ENCODE measurements around the gene RPTOR.

The RPTOR gene

DNA sequence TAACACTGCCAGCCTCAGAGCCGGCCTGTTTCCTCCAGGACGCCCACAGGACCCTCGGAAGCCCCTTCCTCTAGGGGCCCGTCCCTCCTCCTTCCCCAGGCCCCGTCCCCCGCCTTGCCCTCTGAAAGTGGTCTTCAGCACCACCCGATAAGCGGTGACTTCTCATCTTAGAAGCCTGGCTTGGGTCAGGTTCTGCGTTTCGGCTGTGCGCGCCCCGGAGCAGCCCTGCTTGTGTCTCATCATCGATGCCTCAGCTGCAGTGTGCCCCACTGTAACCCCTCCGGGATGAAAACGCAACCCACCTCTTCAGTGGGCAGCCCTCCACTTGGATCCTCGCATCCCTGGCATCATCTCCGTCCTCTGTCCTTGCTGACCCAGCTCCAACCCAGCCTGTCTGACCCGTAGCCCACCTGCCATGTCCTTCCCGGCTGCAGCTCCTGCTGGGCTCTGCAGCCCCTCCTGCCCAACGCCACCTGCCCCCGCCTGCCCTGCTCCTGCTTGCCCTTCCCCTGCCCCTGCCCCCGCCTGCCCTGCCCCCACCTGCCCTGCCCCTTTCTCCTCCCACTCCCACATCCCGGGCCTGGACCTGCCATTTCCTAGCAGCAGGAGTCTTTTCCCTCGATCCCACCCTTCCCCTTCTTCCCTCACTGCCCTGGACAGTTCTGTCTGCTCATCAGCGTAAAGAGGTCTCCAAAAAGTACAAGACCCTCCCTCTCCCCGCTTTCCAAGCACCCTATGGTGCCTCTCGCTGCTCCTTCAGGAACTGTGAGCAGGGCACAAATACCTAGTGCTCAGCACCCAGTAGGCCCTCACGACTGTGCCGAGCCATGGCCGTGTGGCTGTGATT lies 334.5 kb downstream of the RPTOR start:
- ATAC-seq (replicated peaks; ENCODE audit: extremely low read depth, poor library complexity, severe bottlenecking) (no peak), DNase-seq (ENCODE audit: low spot score in 2 of 2) (no peak)
- Mint-ChIP-seq H3K36me3 (ENCODE audit: insufficient read depth) (peaks cover 28% of the 10 kb centered on the region), H3K27me3 (no peaks in the 10 kb centered on the region), H3K4me1 (peaks cover 22% of the 10 kb centered on the region), H3K9me3 (no peaks in the 10 kb centered on the region), H3K4me3 (no peak overlapping the region), H3K27ac (ENCODE audit: low read depth) (no peak overlapping the region)

DNA sequence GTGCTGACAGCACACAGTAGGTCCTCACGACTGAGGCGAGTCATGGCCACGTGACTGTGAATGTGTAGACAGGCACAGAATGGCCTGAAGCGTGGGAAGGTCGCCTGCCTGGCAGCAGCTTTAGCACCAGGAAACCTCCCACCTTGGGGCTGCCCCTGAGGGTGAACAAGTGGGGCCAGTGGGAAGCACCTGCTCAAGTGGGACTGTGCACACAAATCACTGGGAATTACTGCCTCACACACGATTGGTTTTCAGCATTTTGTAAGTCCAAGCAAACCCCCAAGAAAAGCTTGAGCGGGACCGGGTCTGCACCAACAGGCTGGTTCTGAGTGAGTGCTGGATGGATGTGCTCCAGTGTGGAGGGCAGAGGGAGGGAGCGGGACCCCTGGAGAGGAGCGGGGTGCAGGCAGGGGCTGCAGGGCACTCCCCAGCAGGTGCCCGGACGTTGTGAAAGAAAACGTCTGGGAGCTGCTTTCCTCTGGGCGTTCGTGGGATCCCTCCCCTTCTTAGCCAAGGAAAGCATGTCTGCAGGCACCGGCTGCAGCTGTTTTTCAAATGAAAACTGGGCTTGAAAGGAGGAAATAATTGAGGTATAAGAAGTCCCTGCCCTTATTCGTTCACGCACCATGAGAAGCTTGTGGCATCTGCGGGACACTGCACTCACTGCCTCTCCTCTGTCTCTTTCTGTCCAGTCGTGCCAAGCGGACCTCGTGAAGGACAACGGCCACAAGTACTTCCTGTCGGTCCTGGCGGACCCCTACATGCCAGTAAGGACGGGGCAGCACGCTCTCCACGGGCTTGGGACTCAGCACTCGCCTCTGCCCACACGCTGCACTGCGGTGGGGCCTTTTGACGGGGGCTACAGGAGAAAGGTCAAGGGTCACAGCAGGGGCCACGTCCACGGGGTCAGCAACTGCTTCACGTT lies 335.3 kb downstream of the RPTOR start:
- no peak for ATAC-seq (replicated peaks; ENCODE audit: extremely low read depth, poor library complexity, severe bottlenecking)
- no peak overlapping the region for H3K27ac Mint-ChIP-seq (ENCODE audit: low read depth)
- H3K27me3 Mint-ChIP-seq: no peaks in the 10 kb centered on the region
- no peaks in the 10 kb centered on the region for H3K9me3 Mint-ChIP-seq
- H3K36me3 Mint-ChIP-seq (ENCODE audit: insufficient read depth): peaks cover 30% of the 10 kb centered on the region
- no peak overlapping the region for H3K4me3 Mint-ChIP-seq
- no peak for DNase-seq (ENCODE audit: low spot score in 2 of 2)
- H3K4me1 Mint-ChIP-seq: peaks cover 22% of the 10 kb centered on the region

DNA sequence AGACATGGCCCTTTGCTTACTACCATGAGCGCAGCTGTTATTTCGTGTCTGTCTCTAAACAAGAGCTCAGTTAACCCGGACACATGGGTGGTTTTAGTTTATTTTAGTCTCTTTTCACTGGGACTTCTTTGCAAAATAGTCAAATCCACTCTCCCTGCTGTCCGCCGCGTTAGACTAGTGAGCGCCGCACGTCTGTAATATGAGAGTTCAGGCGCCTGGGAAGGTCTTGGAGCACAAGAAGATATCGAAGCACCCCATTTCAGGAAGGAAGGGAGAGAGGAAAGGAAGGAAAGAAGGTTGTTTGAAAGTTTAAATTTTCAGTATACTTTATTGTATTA lies 336.0 kb downstream of the RPTOR start:
- H3K4me1 Mint-ChIP-seq: peaks cover 22% of the 10 kb centered on the region
- no peak overlapping the region for H3K27ac Mint-ChIP-seq (ENCODE audit: low read depth)
- H3K36me3 Mint-ChIP-seq (ENCODE audit: insufficient read depth): peaks cover 28% of the 10 kb centered on the region

DNA sequence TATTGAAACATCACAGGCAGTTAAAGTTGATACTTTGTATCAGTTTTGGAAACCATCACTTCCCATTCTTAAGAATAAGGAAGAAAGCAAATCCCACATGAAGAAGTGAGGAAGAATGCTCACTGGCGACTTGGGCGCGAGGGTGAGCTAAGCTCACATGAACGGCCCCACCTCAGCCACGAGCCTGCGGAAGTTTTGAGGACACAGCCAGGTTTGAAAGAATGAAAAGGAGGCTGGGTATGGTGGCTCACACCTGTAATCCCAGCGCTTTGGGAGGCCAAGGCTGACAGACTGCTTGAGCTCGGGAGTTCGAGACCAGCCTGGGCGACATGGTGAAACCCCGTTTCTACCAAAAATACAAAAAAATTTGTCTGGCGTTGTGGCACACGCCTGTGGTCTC lies 336.7 kb downstream of the RPTOR start:
- Mint-ChIP-seq H3K4me3 (no peak overlapping the region), H3K27ac (ENCODE audit: low read depth) (no peak overlapping the region), H3K36me3 (ENCODE audit: insufficient read depth) (peaks cover 28% of the 10 kb centered on the region), H3K27me3 (no peaks in the 10 kb centered on the region), H3K9me3 (no peaks in the 10 kb centered on the region), H3K4me1 (peaks cover 22% of the 10 kb centered on the region)
- no peak for ATAC-seq (replicated peaks; ENCODE audit: extremely low read depth, poor library complexity, severe bottlenecking)
- DNase-seq (ENCODE audit: low spot score in 2 of 2): no peak

More for the DNA sequence above, 336.0 kb downstream of the RPTOR start:
- Mint-ChIP-seq H3K9me3 (no peaks in the 10 kb centered on the region), H3K27me3 (no peaks in the 10 kb centered on the region), H3K4me3 (no peak overlapping the region)
- ATAC-seq (replicated peaks; ENCODE audit: extremely low read depth, poor library complexity, severe bottlenecking) (no peak), DNase-seq (ENCODE audit: low spot score in 2 of 2) (no peak)

DNA sequence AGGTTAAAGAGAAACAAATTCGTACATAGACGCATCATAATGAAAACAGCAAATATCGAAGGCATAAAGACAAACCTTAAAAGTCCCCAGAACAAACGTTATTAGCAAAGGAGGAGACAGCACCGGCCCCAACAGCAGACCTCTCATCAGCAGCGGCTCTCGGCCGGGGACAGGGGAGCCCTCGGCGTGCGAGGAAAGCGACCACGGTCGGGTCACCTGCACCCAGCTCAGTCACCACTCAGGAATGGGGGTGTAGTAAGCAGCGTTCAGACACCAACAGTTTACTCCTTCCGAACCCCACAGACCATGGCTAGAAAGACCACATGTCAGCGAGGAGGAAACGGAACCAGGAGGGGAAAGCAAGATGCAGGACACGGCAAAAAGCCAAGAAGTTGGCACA lies 337.7 kb downstream of the RPTOR start:
- ATAC-seq (replicated peaks; ENCODE audit: extremely low read depth, poor library complexity, severe bottlenecking) (no peak), DNase-seq (ENCODE audit: low spot score in 2 of 2) (no peak)
- H3K4me1 Mint-ChIP-seq: peaks cover 15% of the 10 kb centered on the region
- no peaks in the 10 kb centered on the region for H3K9me3 Mint-ChIP-seq
- H3K36me3 Mint-ChIP-seq (ENCODE audit: insufficient read depth): peaks cover 26% of the 10 kb centered on the region
- H3K27me3 Mint-ChIP-seq: no peaks in the 10 kb centered on the region
- H3K4me3 Mint-ChIP-seq: no peak overlapping the region
- peak overlapping the region; percentile 37 for H3K27ac Mint-ChIP-seq (ENCODE audit: low read depth)

DNA sequence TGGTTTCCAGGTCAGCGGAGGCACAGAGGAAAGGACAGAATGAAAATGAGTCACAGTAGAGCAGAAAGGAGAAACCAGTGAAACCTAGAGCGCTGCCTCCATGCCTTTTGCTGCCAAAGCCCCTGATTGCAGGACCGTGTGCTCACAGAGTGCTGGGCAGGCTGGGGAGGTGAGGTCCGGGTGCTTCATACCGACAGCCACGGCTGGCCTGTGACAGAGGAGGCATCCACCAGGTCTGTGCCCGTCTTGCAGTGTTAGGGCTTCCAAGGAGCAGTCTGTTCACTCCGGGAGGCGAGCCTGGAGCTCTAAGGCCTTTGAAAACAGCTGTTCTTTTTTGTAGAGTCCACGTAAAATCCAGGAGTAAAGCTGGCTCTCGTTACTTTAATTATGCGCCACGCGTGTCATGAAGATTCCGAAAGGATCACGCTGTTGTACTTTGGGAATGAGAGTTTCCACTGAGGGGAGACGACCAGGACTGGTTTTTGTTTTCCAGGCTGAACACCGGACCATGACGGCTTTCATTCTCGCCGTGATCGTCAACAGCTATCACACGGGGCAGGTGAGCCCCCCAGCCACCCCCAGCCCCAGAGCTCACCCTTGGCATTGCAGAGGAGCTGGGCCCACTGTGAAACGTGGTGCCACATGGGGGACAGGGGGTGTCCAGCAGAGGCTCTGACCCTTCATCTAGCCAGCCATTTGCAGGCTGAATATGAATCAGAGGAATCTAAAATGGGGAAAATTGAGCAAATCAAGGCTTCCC lies 338.5 kb downstream of the RPTOR start:
- no peak overlapping the region for H3K27ac Mint-ChIP-seq (ENCODE audit: low read depth)

DNA sequence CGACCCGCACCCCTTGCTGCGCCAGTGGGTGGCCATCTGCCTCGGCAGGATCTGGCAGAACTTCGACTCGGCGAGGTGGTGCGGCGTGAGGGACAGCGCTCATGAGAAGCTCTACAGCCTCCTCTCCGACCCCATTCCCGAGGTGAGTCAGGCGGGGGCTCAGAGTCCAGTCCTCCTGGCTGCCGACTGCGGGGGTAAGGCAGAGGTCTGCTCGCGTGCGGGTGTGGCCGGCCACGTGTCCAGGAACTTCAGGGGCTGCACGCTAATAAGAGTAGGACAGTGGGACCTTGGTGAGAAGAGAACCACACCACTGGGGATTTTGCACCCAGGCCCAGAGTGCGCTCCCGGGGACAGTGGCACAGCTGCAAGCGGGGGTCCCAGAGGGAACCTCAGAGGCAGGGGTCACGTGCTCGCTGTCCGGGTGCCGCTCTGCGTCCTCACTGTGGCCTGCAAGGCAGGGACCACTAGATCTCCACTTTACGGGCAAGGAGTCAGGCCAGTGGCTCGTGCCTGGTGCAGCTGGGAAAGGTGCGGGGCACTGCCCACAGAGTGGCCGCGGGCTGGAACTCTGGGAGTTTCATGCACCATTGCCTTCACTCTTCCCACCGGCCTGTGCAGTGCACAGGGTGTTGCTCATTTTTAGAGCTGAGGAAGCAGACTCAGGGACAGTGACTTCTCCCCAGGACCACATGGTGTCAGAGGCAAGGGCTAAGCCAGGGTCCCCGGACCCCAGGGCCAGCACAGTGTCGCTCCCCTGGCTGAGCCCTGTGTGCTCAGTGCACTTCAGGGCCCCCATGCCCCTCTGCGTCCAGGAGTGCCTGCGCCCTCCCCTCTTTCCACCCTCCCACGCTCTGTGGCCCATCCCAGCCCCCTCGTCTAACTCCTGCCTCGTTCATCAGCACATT lies 339.4 kb downstream of the RPTOR start:
- H3K36me3 Mint-ChIP-seq (ENCODE audit: insufficient read depth): peaks cover 28% of the 10 kb centered on the region
- H3K4me1 Mint-ChIP-seq: peaks cover 10% of the 10 kb centered on the region
- no peaks in the 10 kb centered on the region for H3K27me3 Mint-ChIP-seq
- no peak for DNase-seq (ENCODE audit: low spot score in 2 of 2)
- no peaks in the 10 kb centered on the region for H3K9me3 Mint-ChIP-seq
- H3K4me3 Mint-ChIP-seq: no peak overlapping the region
- no peak overlapping the region for H3K27ac Mint-ChIP-seq (ENCODE audit: low read depth)
- ATAC-seq (replicated peaks; ENCODE audit: extremely low read depth, poor library complexity, severe bottlenecking): no peak

More for the DNA sequence above, 338.5 kb downstream of the RPTOR start:
- no peak overlapping the region for H3K4me3 Mint-ChIP-seq
- ATAC-seq (replicated peaks; ENCODE audit: extremely low read depth, poor library complexity, severe bottlenecking): no peak
- no peaks in the 10 kb centered on the region for H3K27me3 Mint-ChIP-seq
- no peaks in the 10 kb centered on the region for H3K9me3 Mint-ChIP-seq
- H3K36me3 Mint-ChIP-seq (ENCODE audit: insufficient read depth): peaks cover 26% of the 10 kb centered on the region
- DNase-seq (ENCODE audit: low spot score in 2 of 2): no peak
- peaks cover 8% of the 10 kb centered on the region for H3K4me1 Mint-ChIP-seq

DNA sequence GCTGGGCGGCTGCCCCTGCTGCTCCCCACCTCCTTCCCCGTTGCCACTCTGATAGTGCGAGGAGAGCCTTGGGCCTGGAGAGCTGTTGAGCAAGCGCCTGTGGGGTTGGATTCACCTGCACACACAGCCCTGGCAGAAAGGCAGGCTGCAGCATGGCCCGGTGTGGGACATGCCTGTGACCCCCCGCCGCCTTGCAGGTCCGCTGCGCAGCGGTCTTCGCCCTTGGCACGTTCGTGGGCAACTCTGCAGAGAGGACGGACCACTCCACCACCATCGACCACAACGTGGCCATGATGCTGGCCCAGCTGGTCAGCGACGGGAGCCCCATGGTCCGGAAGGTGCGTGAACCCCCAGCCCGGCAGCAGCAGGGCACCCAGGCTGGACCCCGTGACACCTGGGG lies 340.2 kb downstream of the RPTOR start:
- no peaks in the 10 kb centered on the region for H3K9me3 Mint-ChIP-seq
- no peaks in the 10 kb centered on the region for H3K27me3 Mint-ChIP-seq
- H3K36me3 Mint-ChIP-seq (ENCODE audit: insufficient read depth): peaks cover 32% of the 10 kb centered on the region
- H3K27ac Mint-ChIP-seq (ENCODE audit: low read depth): no peak overlapping the region
- peaks cover 14% of the 10 kb centered on the region for H3K4me1 Mint-ChIP-seq
- ATAC-seq (replicated peaks; ENCODE audit: extremely low read depth, poor library complexity, severe bottlenecking) (no peak), DNase-seq (ENCODE audit: low spot score in 2 of 2) (no peak)
- H3K4me3 Mint-ChIP-seq: no peak overlapping the region

DNA sequence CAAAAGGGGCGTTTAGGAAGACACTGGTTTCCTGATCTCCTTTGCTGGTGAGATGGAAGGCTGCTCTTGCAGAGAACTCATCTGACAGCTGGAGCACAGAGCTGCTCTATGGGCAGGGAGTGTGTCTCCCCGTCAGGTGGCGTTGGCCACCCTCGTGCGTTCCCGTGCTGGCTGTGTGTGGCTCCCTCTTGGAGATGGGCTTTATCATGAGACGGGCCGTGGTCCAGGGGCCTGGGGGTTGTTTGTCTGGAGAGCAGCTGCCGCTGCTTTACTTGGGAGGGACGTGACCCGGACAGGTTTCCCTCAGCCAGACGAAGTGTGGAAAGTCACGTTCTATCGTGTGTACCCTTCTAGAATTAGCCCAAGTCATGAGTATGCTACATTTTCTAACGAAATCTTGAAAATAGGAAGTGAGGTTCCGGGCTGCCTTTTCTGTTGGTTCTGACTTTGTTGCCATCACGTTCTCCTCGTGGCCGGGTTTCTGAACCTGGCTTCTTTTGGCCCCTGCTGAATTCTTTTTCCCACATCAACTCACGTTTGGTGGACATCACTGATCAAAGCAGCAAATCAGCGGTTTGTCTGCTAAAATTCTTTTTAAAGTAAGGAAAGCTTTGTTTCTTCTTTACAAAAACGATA lies 341.4 kb downstream of the RPTOR start:
- H3K27ac Mint-ChIP-seq (ENCODE audit: low read depth): peak overlapping the region; percentile 82
- H3K9me3 Mint-ChIP-seq: no peaks in the 10 kb centered on the region
- H3K36me3 Mint-ChIP-seq (ENCODE audit: insufficient read depth): peaks cover 31% of the 10 kb centered on the region

DNA sequence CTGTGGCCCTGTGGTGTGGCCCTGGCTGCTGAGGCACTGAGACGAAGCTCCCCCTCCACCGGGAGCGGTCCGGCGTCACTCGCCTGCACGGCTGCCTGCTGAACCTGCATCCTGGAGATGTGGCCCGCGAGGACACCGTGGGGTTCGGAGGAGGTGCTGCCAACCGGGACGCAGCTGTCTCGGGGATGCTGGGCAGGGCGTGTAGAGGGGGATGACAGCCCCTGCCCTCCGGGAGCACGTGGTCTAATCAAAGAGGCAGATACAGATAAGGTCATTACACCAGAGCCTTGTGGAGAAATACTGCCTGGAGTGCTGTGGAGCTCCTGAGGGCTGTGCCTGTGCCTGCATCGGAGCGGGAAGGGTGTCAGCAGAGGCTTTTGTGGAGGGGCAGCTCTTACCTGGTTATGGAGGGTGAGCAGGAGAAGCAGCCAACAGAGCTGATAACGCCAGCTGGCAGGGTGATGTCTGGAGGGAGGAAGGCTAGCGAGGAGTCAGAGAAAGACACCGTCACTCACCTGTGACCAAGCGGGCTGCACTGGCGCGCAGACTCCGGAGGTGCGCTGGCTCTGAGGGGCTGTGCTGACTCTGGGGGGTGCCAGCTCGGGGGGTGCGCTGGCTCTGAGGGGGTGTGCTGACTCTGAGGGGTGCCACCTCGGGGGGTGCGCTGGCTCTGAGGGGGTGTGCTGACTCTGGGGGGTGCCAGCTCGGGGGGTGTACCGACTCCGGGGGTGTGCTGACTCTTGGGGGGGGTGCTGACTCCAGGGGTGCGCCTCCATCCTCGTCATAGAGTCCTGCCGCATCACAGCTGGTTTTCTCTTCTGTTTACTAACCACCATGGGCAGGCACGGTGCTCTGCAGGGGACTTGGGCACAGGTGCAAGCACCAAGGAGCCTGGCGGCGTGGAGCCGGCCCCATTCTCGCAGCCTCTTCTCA lies 342.3 kb downstream of the RPTOR start:
- H3K4me1 Mint-ChIP-seq: peaks cover 32% of the 10 kb centered on the region
- no peak overlapping the region for H3K4me3 Mint-ChIP-seq
- DNase-seq (ENCODE audit: low spot score in 2 of 2): no peak
- no peaks in the 10 kb centered on the region for H3K9me3 Mint-ChIP-seq
- ATAC-seq (replicated peaks; ENCODE audit: extremely low read depth, poor library complexity, severe bottlenecking): no peak
- peak overlapping the region; percentile 82 for H3K27ac Mint-ChIP-seq (ENCODE audit: low read depth)
- H3K36me3 Mint-ChIP-seq (ENCODE audit: insufficient read depth): peaks cover 32% of the 10 kb centered on the region
- H3K27me3 Mint-ChIP-seq: no peaks in the 10 kb centered on the region

More for the DNA sequence above, 341.4 kb downstream of the RPTOR start:
- ATAC-seq (replicated peaks; ENCODE audit: extremely low read depth, poor library complexity, severe bottlenecking) (no peak), DNase-seq (ENCODE audit: low spot score in 2 of 2) (no peak)
- Mint-ChIP-seq H3K27me3 (no peaks in the 10 kb centered on the region), H3K4me3 (no peak overlapping the region), H3K4me1 (peaks cover 26% of the 10 kb centered on the region)

Data from central memory CD8-positive, alpha-beta T cell (primary cell).